Stimulated activated naive CD4-positive, alpha-beta T cell treated with Interleukin-2 at 50 U/mL for 16 hours (primary cell): Measurements from ENCODE around the gene SRCAP.

Experiments used
- DNase-seq: peaks from one replicate; lab custom pipeline; 2025; lab: John Stamatoyannopoulos, UW

SRCAP gene

GRCh38 chr16:30758988-30759491, 60.1 kb downstream of the SRCAP start:
- DNase-seq = no peak

- DNase-seq = no peak
Observed at GRCh38 chr16:30760001-30760559, 61.1 kb downstream of the SRCAP start.

- DNase-seq = no peak
Observed at GRCh38 chr16:30760577-30761426, 61.8 kb downstream of the SRCAP start.

- peak; percentile 24 for DNase-seq
Observed at GRCh38 chr16:30761427-30761927, 62.5 kb downstream of the SRCAP start.

- DNase-seq = peak; percentile 89
Observed at GRCh38 chr16:30761928-30762902, 63.2 kb downstream of the SRCAP start, which contains the start of the genes CFAP119 and RNF40. Gene CFAP119 (minus strand): TSS chr16:30762062. CDS start chr16:30761748, 314 bp downstream. Gene RNF40 (plus strand): TSS chr16:30762322. CDS start chr16:30762546, 224 bp downstream.

- no peak for DNase-seq
Observed at GRCh38 chr16:30762991-30763725, 64.2 kb downstream of the SRCAP start.

GRCh38 chr16:30764086-30764485, 65.1 kb downstream of the SRCAP start:
- no peak for DNase-seq

- DNase-seq = no peak
Observed at GRCh38 chr16:30764816-30765465, 66.0 kb downstream of the SRCAP start.

- DNase-seq = no peak
Observed at GRCh38 chr16:30766206-30766932, 67.4 kb downstream of the SRCAP start.

- DNase-seq = no peak
Observed at GRCh38 chr16:30766933-30767284, 67.9 kb downstream of the SRCAP start.

- no peak for DNase-seq
Observed at GRCh38 chr16:30767767-30768465, 68.9 kb downstream of the SRCAP start.

- no peak for DNase-seq
Observed at GRCh38 chr16:30768583-30769181, 69.7 kb downstream of the SRCAP start.

GRCh38 chr16:30769379-30770089, 70.6 kb downstream of the SRCAP start:
- DNase-seq = no peak

- no peak for DNase-seq
Observed at GRCh38 chr16:30771726-30772125, 72.8 kb downstream of the SRCAP start.

GRCh38 chr16:30773826-30774225, 74.9 kb downstream of the SRCAP start:
- DNase-seq = no peak

GRCh38 chr16:30774367-30775130, 75.6 kb downstream of the SRCAP start:
- no peak for DNase-seq

- no peak for DNase-seq
Observed at GRCh38 chr16:30775131-30775391, 76.1 kb downstream of the SRCAP start.
